GM19468 (cell line): ENCODE measurements around the gene MEMO1.
"Not testable (repeated sequence)": the region's sequence is repeated elsewhere in the genome, so short reads cannot be mapped to it uniquely, and the experiment has no call there.

ENCODE experiments used
- ATAC-seq: cut with Tn5 transposase; IDR thresholded peaks from one replicate; pipeline ENCODE4 v1.9.1; 2021; ENCODE audit warnings: mild to moderate bottlenecking, moderate library complexity, moderate number of reproducible peaks; ENCODE audit not compliant: unreplicated experiment; ENCODE audit errors: extremely low read depth

The MEMO1 gene

GRCh38 chr2:31922542-31923408 is 88.0 kb downstream of the MEMO1 start:
- ATAC-seq: no peak

GRCh38 chr2:31920962-31921361 is 89.8 kb downstream of the MEMO1 start:
- no peak for ATAC-seq

- ATAC-seq: no peak
Measured at GRCh38 chr2:31919499-31919898, 91.3 kb downstream of the MEMO1 start.

- no peak for ATAC-seq
Measured at GRCh38 chr2:31909661-31910060, 101.1 kb downstream of the MEMO1 start.

GRCh38 chr2:31907491-31907890 is 103.3 kb downstream of the MEMO1 start:
- ATAC-seq: not testable (repeated sequence)

- no peak for ATAC-seq
Measured at GRCh38 chr2:31903109-31903780, 107.6 kb downstream of the MEMO1 start.

GRCh38 chr2:31901900-31902299 is 108.9 kb downstream of the MEMO1 start:
- no peak for ATAC-seq

- ATAC-seq: not testable (repeated sequence)
Measured at GRCh38 chr2:31900156-31900555, 110.7 kb downstream of the MEMO1 start.

GRCh38 chr2:31898346-31898745 is 112.5 kb downstream of the MEMO1 start:
- ATAC-seq: not testable (repeated sequence)

- ATAC-seq: not testable (repeated sequence)
Measured at GRCh38 chr2:31897340-31897739, 113.5 kb downstream of the MEMO1 start.

GRCh38 chr2:31896293-31896692 is 114.5 kb downstream of the MEMO1 start:
- no peak for ATAC-seq

- ATAC-seq: no peak
Measured at GRCh38 chr2:31894656-31895055, 116.2 kb downstream of the MEMO1 start.

GRCh38 chr2:31893094-31893493 is 117.7 kb downstream of the MEMO1 start:
- ATAC-seq: no peak

GRCh38 chr2:31889044-31889443 is 121.8 kb downstream of the MEMO1 start:
- no peak for ATAC-seq

- ATAC-seq: no peak
Measured at GRCh38 chr2:31888550-31888949, 122.3 kb downstream of the MEMO1 start.

GRCh38 chr2:31886700-31887099 is 124.1 kb downstream of the MEMO1 start:
- no peak for ATAC-seq

GRCh38 chr2:31877008-31877407 is 133.8 kb downstream of the MEMO1 start:
- no peak for ATAC-seq

GRCh38 chr2:31874071-31874470 is 136.7 kb downstream of the MEMO1 start:
- ATAC-seq: no peak

GRCh38 chr2:31865215-31865614 is 145.6 kb downstream of the MEMO1 start:
- no peak for ATAC-seq

GRCh38 chr2:31863867-31864266 is 146.9 kb downstream of the MEMO1 start:
- ATAC-seq: no peak

- not testable (repeated sequence) for ATAC-seq
Measured at GRCh38 chr2:31863015-31863656, 147.7 kb downstream of the MEMO1 start.
